ENCODE results near the gene ITGA1.

DNA sequence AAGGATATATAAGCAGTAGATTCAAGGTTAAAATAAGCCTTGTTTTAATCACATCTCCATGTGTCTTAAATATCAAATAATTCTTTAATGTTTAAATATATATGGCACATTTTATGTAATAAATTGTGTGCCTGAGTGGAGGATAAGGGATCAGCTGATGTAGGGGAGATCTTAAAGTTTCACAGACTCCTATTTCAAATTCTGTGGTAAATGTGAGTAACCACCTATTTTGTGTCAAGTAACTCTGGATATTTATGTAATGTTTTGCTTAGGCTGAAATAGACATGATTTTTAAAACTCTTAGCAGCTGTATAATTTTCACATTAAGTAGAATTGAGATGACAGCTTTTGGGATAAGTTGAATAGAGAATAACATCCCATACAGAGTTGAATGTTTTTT, 160.1 kb downstream of the ITGA1 start:
- TF ChIP-seq, protein P1, sequence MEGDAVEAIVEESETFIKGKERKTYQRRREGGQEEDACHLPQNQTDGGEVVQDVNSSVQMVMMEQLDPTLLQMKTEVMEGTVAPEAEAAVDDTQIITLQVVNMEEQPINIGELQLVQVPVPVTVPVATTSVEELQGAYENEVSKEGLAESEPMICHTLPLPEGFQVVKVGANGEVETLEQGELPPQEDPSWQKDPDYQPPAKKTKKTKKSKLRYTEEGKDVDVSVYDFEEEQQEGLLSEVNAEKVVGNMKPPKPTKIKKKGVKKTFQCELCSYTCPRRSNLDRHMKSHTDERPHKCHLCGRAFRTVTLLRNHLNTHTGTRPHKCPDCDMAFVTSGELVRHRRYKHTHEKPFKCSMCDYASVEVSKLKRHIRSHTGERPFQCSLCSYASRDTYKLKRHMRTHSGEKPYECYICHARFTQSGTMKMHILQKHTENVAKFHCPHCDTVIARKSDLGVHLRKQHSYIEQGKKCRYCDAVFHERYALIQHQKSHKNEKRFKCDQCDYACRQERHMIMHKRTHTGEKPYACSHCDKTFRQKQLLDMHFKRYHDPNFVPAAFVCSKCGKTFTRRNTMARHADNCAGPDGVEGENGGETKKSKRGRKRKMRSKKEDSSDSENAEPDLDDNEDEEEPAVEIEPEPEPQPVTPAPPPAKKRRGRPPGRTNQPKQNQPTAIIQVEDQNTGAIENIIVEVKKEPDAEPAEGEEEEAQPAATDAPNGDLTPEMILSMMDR (conservative IDR thresholded peaks at IDR 0.05; ENCODE audit: low read length): no peak
- TF ChIP-seq EZH2phosphoT487 (IDR thresholded peaks at IDR 0.05; ENCODE audit: borderline replicate concordance): no peak

Measured in Loucy (cell line).